Panc1 (cell line): Measurements from ENCODE around the gene ANKRD49.

Experiments used
- CTCF ChIP-seq: fragments of 450-650 bp; IDR thresholded peaks from 2 replicates; pipeline ENCODE4 v1.5.1; 2017; ENCODE audit warnings: mild to moderate bottlenecking
- POLR2AphosphoS5 ChIP-seq: IDR thresholded peaks from 2 replicates; pipeline ENCODE4 v1.6.1; 2012; ENCODE audit warnings: mild to moderate bottlenecking, low read depth, low read length, moderate library complexity
- REST ChIP-seq, 2 experiments: IDR thresholded peaks; 2 replicates each; pipeline ENCODE4 v1.6.1; 2011 to 2012; ENCODE audit warnings: low read depth in 2 of 2, control low read depth in 1 of 2, low read length in 1 of 2, mild to moderate bottlenecking in 1 of 2, moderate library complexity in 1 of 2; ENCODE audit not compliant: insufficient read depth in 1 of 2

- TF ChIP-seq POLR2AphosphoS5 = no peak
- TF ChIP-seq CTCF = no peak
- no peak for TF ChIP-seq REST (IDR thresholded peaks at IDR 0.05; ENCODE audit: insufficient read depth in 1 of 2, low read depth in 2 of 2, low read length in 1 of 2)
These were observed 12.4 kb upstream of the ANKRD49 start for GRCh38 chr11:94481342-94481741.
